H1 (cell line): ENCODE results near the gene AGPAT2.

Source experiments
- EGR1 ChIP-seq: IDR thresholded peaks from 2 replicates; pipeline ENCODE4 v1.6.1; 2011; ENCODE audit warnings: low read depth, low read length, borderline replicate concordance
- EZH2 ChIP-seq: fragments of 200-600 bp; sonication (generic); IDR thresholded peaks from 2 replicates; pipeline ENCODE4 v1.7.1; 2012; ENCODE audit warnings: low read depth, mild to moderate bottlenecking, moderate library complexity, low read length, inconsistent platforms; ENCODE audit not compliant: severe bottlenecking
- HDAC6 ChIP-seq: IDR thresholded peaks from one replicate; pipeline ENCODE4 v1.7.1; 2012; ENCODE audit warnings: low read depth, mild to moderate bottlenecking, inconsistent platforms, low read length, moderate library complexity
- JUND ChIP-seq: IDR thresholded peaks from 2 replicates; pipeline ENCODE4 v1.6.1; 2011; ENCODE audit warnings: mild to moderate bottlenecking, improper control_type of control experiment, low read length
- RNF2 ChIP-seq: fragments of 200-900, 300-1000 bp; sonication (generic); IDR thresholded peaks from 2 replicates; pipeline ENCODE4 v1.7.1; 2016; ENCODE audit warnings: borderline replicate concordance, low read depth, mild to moderate bottlenecking, antibody characterized with exemption, low read length; ENCODE audit not compliant: poor library complexity, severe bottlenecking; ENCODE audit errors: missing control alignments
- SIN3A ChIP-seq, 2 experiments: IDR thresholded peaks in 1 of 2; conservative IDR thresholded peaks in 1 of 2; 2 replicates each; pipeline ENCODE4 v1.6.1; 2011 to 2012; ENCODE audit warnings: low read length in 2 of 2, improper control_type of control experiment in 1 of 2, low read depth in 1 of 2, mild to moderate bottlenecking in 1 of 2
- TF ChIP-seq, protein P1 (sequence below), 3 experiments: IDR thresholded peaks; 1 replicate in 2 of 3; 2 replicates in 1 of 3; pipeline versions ENCODE4 v1.5.1 to v1.6.1; 2011; ENCODE audit warnings: low read length in 3 of 3, mild to moderate bottlenecking in 3 of 3, inconsistent platforms in 2 of 3, low read depth in 1 of 3, moderate library complexity in 1 of 3; ENCODE audit not compliant: insufficient read depth in 1 of 3; ENCODE audit errors: control extremely low read depth in 1 of 3
- TF ChIP-seq, protein P2 (sequence below): fragments of 300-600 bp; sonication (generic); IDR thresholded peaks from 2 replicates; pipeline ENCODE4 v1.7.1; 2012; ENCODE audit warnings: low read length, moderate library complexity, mild to moderate bottlenecking, inconsistent platforms; ENCODE audit not compliant: insufficient replicate concordance

DNA sequence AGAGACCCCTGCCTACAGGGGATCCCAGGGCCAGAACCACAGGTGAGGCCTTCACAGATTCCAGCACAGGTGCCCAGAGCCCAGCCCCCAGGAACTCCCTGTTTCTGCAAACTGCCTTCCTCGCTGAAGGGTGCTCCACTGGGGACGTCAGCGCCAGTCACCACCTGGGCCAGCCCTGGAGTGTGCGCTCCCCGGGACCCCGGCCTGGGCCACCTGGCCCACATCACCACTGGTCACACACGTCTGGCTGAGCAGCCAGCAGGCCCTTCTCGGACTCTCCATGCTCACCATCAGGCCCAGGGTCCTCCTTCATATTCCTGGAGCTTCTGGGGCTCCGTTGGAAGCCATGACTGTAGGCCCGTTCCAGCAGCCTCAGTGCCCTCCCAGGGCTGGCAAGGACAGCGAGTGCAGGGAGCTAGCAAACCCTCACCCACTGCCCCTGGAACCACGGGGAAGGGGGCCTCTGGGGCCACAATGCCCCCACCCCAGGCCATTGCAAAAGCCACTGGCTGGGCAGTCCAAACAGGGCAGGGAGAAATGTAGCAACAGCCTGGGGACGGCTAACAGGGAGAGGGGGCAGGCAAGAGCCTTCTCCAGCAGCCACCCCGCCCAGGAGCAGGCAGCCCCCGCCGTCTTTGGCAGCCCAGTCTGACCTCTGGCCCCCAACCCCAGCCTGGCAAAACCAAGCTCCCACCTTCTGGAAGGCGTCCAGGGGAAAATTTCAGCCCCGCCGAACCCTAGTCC, 1.3 kb downstream of the AGPAT2 start:
- TF ChIP-seq EZH2 (no peak), JUND (no peak), RNF2 (no peak), HDAC6 (no peak), SIN3A (conservative IDR thresholded peaks at IDR 0.05 in 1 of 2, IDR thresholded peaks at IDR 0.05 in 1 of 2; ENCODE audit: low read depth in 1 of 2, low read length in 2 of 2) (no peak), EGR1 (no peak)
- TF ChIP-seq, protein P1, sequence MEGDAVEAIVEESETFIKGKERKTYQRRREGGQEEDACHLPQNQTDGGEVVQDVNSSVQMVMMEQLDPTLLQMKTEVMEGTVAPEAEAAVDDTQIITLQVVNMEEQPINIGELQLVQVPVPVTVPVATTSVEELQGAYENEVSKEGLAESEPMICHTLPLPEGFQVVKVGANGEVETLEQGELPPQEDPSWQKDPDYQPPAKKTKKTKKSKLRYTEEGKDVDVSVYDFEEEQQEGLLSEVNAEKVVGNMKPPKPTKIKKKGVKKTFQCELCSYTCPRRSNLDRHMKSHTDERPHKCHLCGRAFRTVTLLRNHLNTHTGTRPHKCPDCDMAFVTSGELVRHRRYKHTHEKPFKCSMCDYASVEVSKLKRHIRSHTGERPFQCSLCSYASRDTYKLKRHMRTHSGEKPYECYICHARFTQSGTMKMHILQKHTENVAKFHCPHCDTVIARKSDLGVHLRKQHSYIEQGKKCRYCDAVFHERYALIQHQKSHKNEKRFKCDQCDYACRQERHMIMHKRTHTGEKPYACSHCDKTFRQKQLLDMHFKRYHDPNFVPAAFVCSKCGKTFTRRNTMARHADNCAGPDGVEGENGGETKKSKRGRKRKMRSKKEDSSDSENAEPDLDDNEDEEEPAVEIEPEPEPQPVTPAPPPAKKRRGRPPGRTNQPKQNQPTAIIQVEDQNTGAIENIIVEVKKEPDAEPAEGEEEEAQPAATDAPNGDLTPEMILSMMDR (IDR thresholded peaks at IDR 0.05; ENCODE audit: control extremely low read depth in 1 of 3, insufficient read depth in 1 of 3, low read depth in 1 of 3, low read length in 3 of 3): no peak
- TF ChIP-seq, protein P2, sequence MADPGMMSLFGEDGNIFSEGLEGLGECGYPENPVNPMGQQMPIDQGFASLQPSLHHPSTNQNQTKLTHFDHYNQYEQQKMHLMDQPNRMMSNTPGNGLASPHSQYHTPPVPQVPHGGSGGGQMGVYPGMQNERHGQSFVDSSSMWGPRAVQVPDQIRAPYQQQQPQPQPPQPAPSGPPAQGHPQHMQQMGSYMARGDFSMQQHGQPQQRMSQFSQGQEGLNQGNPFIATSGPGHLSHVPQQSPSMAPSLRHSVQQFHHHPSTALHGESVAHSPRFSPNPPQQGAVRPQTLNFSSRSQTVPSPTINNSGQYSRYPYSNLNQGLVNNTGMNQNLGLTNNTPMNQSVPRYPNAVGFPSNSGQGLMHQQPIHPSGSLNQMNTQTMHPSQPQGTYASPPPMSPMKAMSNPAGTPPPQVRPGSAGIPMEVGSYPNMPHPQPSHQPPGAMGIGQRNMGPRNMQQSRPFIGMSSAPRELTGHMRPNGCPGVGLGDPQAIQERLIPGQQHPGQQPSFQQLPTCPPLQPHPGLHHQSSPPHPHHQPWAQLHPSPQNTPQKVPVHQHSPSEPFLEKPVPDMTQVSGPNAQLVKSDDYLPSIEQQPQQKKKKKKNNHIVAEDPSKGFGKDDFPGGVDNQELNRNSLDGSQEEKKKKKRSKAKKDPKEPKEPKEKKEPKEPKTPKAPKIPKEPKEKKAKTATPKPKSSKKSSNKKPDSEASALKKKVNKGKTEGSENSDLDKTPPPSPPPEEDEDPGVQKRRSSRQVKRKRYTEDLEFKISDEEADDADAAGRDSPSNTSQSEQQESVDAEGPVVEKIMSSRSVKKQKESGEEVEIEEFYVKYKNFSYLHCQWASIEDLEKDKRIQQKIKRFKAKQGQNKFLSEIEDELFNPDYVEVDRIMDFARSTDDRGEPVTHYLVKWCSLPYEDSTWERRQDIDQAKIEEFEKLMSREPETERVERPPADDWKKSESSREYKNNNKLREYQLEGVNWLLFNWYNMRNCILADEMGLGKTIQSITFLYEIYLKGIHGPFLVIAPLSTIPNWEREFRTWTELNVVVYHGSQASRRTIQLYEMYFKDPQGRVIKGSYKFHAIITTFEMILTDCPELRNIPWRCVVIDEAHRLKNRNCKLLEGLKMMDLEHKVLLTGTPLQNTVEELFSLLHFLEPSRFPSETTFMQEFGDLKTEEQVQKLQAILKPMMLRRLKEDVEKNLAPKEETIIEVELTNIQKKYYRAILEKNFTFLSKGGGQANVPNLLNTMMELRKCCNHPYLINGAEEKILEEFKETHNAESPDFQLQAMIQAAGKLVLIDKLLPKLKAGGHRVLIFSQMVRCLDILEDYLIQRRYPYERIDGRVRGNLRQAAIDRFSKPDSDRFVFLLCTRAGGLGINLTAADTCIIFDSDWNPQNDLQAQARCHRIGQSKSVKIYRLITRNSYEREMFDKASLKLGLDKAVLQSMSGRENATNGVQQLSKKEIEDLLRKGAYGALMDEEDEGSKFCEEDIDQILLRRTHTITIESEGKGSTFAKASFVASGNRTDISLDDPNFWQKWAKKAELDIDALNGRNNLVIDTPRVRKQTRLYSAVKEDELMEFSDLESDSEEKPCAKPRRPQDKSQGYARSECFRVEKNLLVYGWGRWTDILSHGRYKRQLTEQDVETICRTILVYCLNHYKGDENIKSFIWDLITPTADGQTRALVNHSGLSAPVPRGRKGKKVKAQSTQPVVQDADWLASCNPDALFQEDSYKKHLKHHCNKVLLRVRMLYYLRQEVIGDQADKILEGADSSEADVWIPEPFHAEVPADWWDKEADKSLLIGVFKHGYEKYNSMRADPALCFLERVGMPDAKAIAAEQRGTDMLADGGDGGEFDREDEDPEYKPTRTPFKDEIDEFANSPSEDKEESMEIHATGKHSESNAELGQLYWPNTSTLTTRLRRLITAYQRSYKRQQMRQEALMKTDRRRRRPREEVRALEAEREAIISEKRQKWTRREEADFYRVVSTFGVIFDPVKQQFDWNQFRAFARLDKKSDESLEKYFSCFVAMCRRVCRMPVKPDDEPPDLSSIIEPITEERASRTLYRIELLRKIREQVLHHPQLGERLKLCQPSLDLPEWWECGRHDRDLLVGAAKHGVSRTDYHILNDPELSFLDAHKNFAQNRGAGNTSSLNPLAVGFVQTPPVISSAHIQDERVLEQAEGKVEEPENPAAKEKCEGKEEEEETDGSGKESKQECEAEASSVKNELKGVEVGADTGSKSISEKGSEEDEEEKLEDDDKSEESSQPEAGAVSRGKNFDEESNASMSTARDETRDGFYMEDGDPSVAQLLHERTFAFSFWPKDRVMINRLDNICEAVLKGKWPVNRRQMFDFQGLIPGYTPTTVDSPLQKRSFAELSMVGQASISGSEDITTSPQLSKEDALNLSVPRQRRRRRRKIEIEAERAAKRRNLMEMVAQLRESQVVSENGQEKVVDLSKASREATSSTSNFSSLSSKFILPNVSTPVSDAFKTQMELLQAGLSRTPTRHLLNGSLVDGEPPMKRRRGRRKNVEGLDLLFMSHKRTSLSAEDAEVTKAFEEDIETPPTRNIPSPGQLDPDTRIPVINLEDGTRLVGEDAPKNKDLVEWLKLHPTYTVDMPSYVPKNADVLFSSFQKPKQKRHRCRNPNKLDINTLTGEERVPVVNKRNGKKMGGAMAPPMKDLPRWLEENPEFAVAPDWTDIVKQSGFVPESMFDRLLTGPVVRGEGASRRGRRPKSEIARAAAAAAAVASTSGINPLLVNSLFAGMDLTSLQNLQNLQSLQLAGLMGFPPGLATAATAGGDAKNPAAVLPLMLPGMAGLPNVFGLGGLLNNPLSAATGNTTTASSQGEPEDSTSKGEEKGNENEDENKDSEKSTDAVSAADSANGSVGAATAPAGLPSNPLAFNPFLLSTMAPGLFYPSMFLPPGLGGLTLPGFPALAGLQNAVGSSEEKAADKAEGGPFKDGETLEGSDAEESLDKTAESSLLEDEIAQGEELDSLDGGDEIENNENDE: no peak
